GM12878 (cell line): Measurements from ENCODE around the gene PTPRC. TPM values are rescaled to one million over a fixed set of nuclear protein-coding genes. Genes with fewer than 3 reads are reported as not detected.

ENCODE experiments used
- ATAC-seq: fragments of 200-7000 bp; cut with Tn5 transposase; 3 replicates; pipeline ENCODE4 v1.9.1; 2020; ENCODE audit warnings: mild to moderate bottlenecking, moderate library complexity
- BruUV-seq: library from RNA; stranded (reverse); fragments of 400-500 nt; replicated peaks from 2 replicates; lab custom pipeline; 2021; lab: Mats Ljungman, UMichigan
- CTCF ChIA-PET: fragments of 300-600 bp; sonication (Branson Sonifier 250); formaldehyde crosslinking; extraction: SDS; loops from one replicate; lab custom pipeline; 2021; ENCODE audit warnings: inconsistent platforms; lab: Yijun Ruan, JAX
- POLR2A ChIA-PET: fragments of 350-600 bp; formaldehyde crosslinking; extraction: SDS; loops from one replicate; lab custom pipeline; 2021; ENCODE audit warnings: inconsistent platforms; lab: Charles Lee
- RAD21 ChIA-PET: fragments of 300-600 bp; sonication (Branson Sonifier 250); formaldehyde crosslinking; loops from one replicate; lab custom pipeline; 2023; ENCODE audit warnings: antibody characterized with exemption; ENCODE audit not compliant: unreplicated experiment; lab: Charles Lee
- SMC1A ChIA-PET: fragments of 300-600 bp; sonication (Branson Sonifier 250); formaldehyde crosslinking; loops from one replicate; lab custom pipeline; 2023; ENCODE audit not compliant: unreplicated experiment, uncharacterized antibody; lab: Charles Lee
- DNase-seq: peaks from one replicate; pipeline ENCODE4 v3.0.0-alpha.2; 2011; ENCODE audit warnings: low read depth, low spot score
- FAIRE-seq: peaks from 3 replicates; lab custom pipeline; 2011; peaks lifted over from hg19 to GRCh38; lab: Jason Lieb, UNC
- H2AFZ ChIP-seq: 2 replicates; pipeline ENCODE4 v1.6.0; 2011; ENCODE audit warnings: low read depth, low read length, control low read depth; ENCODE audit not compliant: control insufficient read depth
- H3K27ac ChIP-seq: 2 replicates; pipeline ENCODE4 v1.5.1; 2011; ENCODE audit warnings: control low read depth; ENCODE audit not compliant: control insufficient read depth, insufficient read depth
- H3K27me3 ChIP-seq, 2 experiments: replicated peaks in 1 of 2; 2 replicates each; pipeline versions ENCODE4 v1.6.0 to v1.6.1; 2011; ENCODE audit warnings: low read length in 1 of 2; ENCODE audit not compliant: control insufficient read depth in 2 of 2, insufficient read depth in 2 of 2
- H3K36me3 ChIP-seq, 2 experiments: 2 replicates each; pipeline ENCODE4 v1.5.1; 2011; ENCODE audit warnings: low read length in 1 of 2; ENCODE audit not compliant: control insufficient read depth in 2 of 2, insufficient read depth in 2 of 2
- H3K4me1 ChIP-seq: 2 replicates; pipeline ENCODE4 v1.6.1; 2011; ENCODE audit warnings: mild to moderate bottlenecking, low read length, moderate library complexity, mixed read lengths; ENCODE audit not compliant: control insufficient read depth, insufficient read depth
- H3K4me2 ChIP-seq: 2 replicates; pipeline ENCODE4 v1.6.0; 2011; ENCODE audit warnings: control low read depth; ENCODE audit not compliant: control insufficient read depth, insufficient read depth
- H3K4me3 ChIP-seq: fragments of 200-600 bp; sonication (generic); 2 replicates; pipeline ENCODE4 v1.5.1; 2016
- H3K79me2 ChIP-seq: 2 replicates; pipeline ENCODE4 v1.6.0; 2011; ENCODE audit warnings: low read length; ENCODE audit not compliant: control insufficient read depth, insufficient read depth
- H3K9ac ChIP-seq: 2 replicates; pipeline ENCODE4 v1.8.0; 2011; ENCODE audit warnings: low read length, control low read depth, mixed read lengths; ENCODE audit not compliant: control insufficient read depth, insufficient read depth
- H3K9me3 ChIP-seq: replicated peaks from 3 replicates; pipeline ENCODE4 v1.5.1; 2011; ENCODE audit warnings: mild to moderate bottlenecking, low read length; ENCODE audit not compliant: control insufficient read depth, insufficient read depth
- H4K20me1 ChIP-seq: 2 replicates; pipeline ENCODE4 v1.6.0; 2011; ENCODE audit not compliant: control insufficient read depth, insufficient read depth
- ATF3 ChIP-seq: IDR thresholded peaks from 2 replicates; pipeline ENCODE4 v1.6.1; 2011; ENCODE audit warnings: low read depth, mild to moderate bottlenecking, low read length, moderate library complexity, borderline replicate concordance; ENCODE audit errors: extremely low read depth
- BCLAF1 ChIP-seq: fragments of 450-650 bp; IDR thresholded peaks from 2 replicates; pipeline ENCODE4 v1.6.1; 2017; ENCODE audit warnings: antibody characterized with exemption, mild to moderate bottlenecking, moderate library complexity
- DPF2 ChIP-seq: fragments of 450-650 bp; IDR thresholded peaks from 2 replicates; pipeline ENCODE4 v1.6.1; 2017; ENCODE audit warnings: mild to moderate bottlenecking
- EP300 ChIP-seq, 2 experiments: fragments of 150-350 bp in 1 of 2; IDR thresholded peaks; 2 replicates each; pipeline ENCODE4 v1.6.1; 2011 to 2012; ENCODE audit warnings: low read depth in 2 of 2, low read length in 2 of 2, borderline replicate concordance in 1 of 2, improper control_type of control experiment in 1 of 2, inconsistent platforms in 1 of 2; ENCODE audit not compliant: control insufficient read depth in 1 of 2
- EZH2 ChIP-seq: IDR thresholded peaks from 2 replicates; pipeline ENCODE4 v1.6.1; 2012; ENCODE audit warnings: low read depth, mild to moderate bottlenecking, control low read depth, inconsistent platforms, low read length, borderline replicate concordance; ENCODE audit not compliant: control insufficient read depth
- ZBTB33 ChIP-seq: fragments of 450-650 bp; IDR thresholded peaks from 2 replicates; pipeline ENCODE4 v1.6.1; 2017; ENCODE audit warnings: mild to moderate bottlenecking
- WGBS: methylation state at CpG from one replicate; pipeline ENCODE4 v1.1.6; 2016; ENCODE audit warnings: low lambda C conversion rate; ENCODE audit not compliant: insufficient replicate concordance, insufficient coverage; ENCODE audit errors: missing lambda C conversion rate; 5-methylcytosine and 5-hydroxymethylcytosine counted together
- in situ Hi-C: fragments of 300-500 bp; cut with MboI; formaldehyde crosslinking; loops from 9 replicates; pipeline ENCODE4 v1.14.3; 2018; ENCODE audit warnings: mixed read lengths
- intact Hi-C: fragments of 100-400 bp; cut with micrococcal nuclease; formaldehyde crosslinking; loops from one replicate; pipeline ENCODE4 v1.14.2; 2022; ENCODE audit not compliant: unreplicated experiment
- polyA plus RNA-seq, 11 experiments: library from polyadenylated mRNA; depleted of rRNA in 4 of 11; unstranded in 6 of 11; stranded (reverse) in 5 of 11; fragments of >200 nt; fragmentation: Nextera tagmentation in 4 of 11; fragmentation: Illumina TruSeq in 1 of 11; extraction: Ambion mirVana in 4 of 11; extraction: Trizol in 1 of 11; gene quantifications; 1 replicate in 1 of 11; 2 replicates in 10 of 11; pipeline versions ENCODE4 v1.2.1 to v1.2.3, GENCODE V29; 2011 to 2016; ENCODE audit warnings: inconsistent platforms in 2 of 11, missing spikeins in 2 of 11, low read depth in 1 of 11
- total RNA-seq, 4 experiments: library from RNA; depleted of rRNA in 3 of 4; stranded (reverse); fragments of >200 nt in 3 of 4; fragmentation: Illumina TruSeq in 1 of 4; extraction: Trizol in 1 of 4; gene quantifications; 2 replicates each; pipeline versions ENCODE4 v1.2.1 to v1.2.3, GENCODE V29; 2013 to 2021

Gene PTPRC
- total and polyA plus RNA-seq, 10 of the 15 experiments (the other 5 are each of a cell fraction or from before 2014, with no cell fraction given), result 72.9 to 221 (median 118) TPM

- no peak for DNase-seq
- intact Hi-C loops (no loop called here), in situ Hi-C loops (loop anchor here (10.0 kb wide), 1 partner anchor 507 kb away; no protein-coding TSS in a partner anchor)
- Histone ChIP-seq H2AFZ (no peak overlapping the region), H3K9me3 (peaks cover 3% of the 10 kb centered on the region; the same call in 2 of the 3 replicates), H3K27ac (no peak overlapping the region), H3K4me1 (peaks cover 20% of the 10 kb centered on the region), H3K27me3 (no peaks in the 10 kb centered on the region), H3K9ac (no peak overlapping the region), H3K36me3 (no peaks in the 10 kb centered on the region; a peak in 1 of 4 replicates), H4K20me1 (no peaks in the 10 kb centered on the region), H3K4me2 (no peak overlapping the region), H3K79me2 (peaks cover 3% of the 10 kb centered on the region), H3K4me3 (no peak overlapping the region)
- WGBS, result 71% methylated on average over 3 of the region's 3 CpGs
- FAIRE-seq, result no peak
- no peak for TF ChIP-seq ZBTB33
- RAD21 ChIA-PET, result interaction anchor here (0.6 to 4.7 kb wide), 7 partner anchors 10 to 136 kb away, joined by 3 to 27 read pairs (median 4); partner anchors contain the start of gene PTPRC
- BruUV-seq, result no TSS peak
- SMC1A ChIA-PET, result interaction anchor here (1.0 to 9.7 kb wide), 9 partner anchors 9 to 66 kb away, joined by 3 to 100 read pairs (median 6); no protein-coding TSS in a partner anchor
- ATAC-seq, result no peak
- POLR2A ChIA-PET, result interaction anchor here (2.4 kb wide), 1 partner anchor 9 kb away, joined by 8 read pairs; no protein-coding TSS in a partner anchor
- CTCF ChIA-PET, result interaction anchor here (0.6 to 2.6 kb wide), 5 partner anchors 9 to 263 kb away, joined by 3 to 17 read pairs (median 3); no protein-coding TSS in a partner anchor
Observed at GRCh38 chr1:198672124-198672523, 33.3 kb downstream of the PTPRC start.

- H3K36me3 ChIP-seq, result peaks cover 0 to 3% of the 10 kb centered on the region in 2 experiments; a peak in 2 of 4 replicates
- BruUV-seq, result no TSS peak
- peaks cover 3% of the 10 kb centered on the region for H3K79me2 ChIP-seq
- peaks cover 28% of the 10 kb centered on the region for H3K4me1 ChIP-seq
- POLR2A ChIA-PET, result interaction anchor here (2.4 kb wide), 1 partner anchor 7 kb away, joined by 8 read pairs; no protein-coding TSS in a partner anchor
- H3K4me3 ChIP-seq, result no peak overlapping the region
- H3K27me3 ChIP-seq, result no peaks in the 10 kb centered on the region
- no peak overlapping the region for H2AFZ ChIP-seq
- CTCF ChIA-PET, result interaction anchor here (1.4 kb wide), 1 partner anchor 53 kb away, joined by 3 read pairs; no protein-coding TSS in a partner anchor
- RAD21 ChIA-PET, result interaction anchor here (0.6 to 4.7 kb wide), 3 partner anchors 8 to 120 kb away, joined by 3 to 27 read pairs (median 4); no protein-coding TSS in a partner anchor
- DNase-seq (no peak), ATAC-seq (no peak), FAIRE-seq (no peak)
- no peak overlapping the region for H3K4me2 ChIP-seq
- TF ChIP-seq EZH2 (no peak), BCLAF1 (no peak), ATF3 (no peak), EP300 (IDR thresholded peaks at IDR 0.05; ENCODE audit: borderline replicate concordance in 1 of 2, control insufficient read depth in 1 of 2, low read depth in 2 of 2, low read length in 2 of 2) (no peak), DPF2 (no peak)
- in situ Hi-C loops (loop anchor here (10.0 kb wide), 1 partner anchor 509 kb away; no protein-coding TSS in a partner anchor), intact Hi-C loops (no loop called here)
- H4K20me1 ChIP-seq, result no peaks in the 10 kb centered on the region
- no peak overlapping the region for H3K9ac ChIP-seq
- SMC1A ChIA-PET, result interaction anchor here (0.6 to 9.7 kb wide), 10 partner anchors 10 to 109 kb away, joined by 3 to 100 read pairs (median 4); no protein-coding TSS in a partner anchor
- no peak overlapping the region for H3K27ac ChIP-seq
- 100% methylated on average over 2 of the region's 2 CpGs for WGBS
- no peaks in the 10 kb centered on the region; the same call in 1 of the 3 replicates for H3K9me3 ChIP-seq
Observed at GRCh38 chr1:198674009-198674408, 35.2 kb downstream of the PTPRC start.
